SK-N-SH treated with all-trans-retinoic acid at 6 μM for 48 hours (cell line): Measurements from ENCODE around the gene ASPN.

Experiments used
- ATAC-seq: fragments of 200-7000 bp; cut with Tn5 transposase; 3 replicates; pipeline ENCODE4 v1.9.1; 2020; ENCODE audit warnings: mild to moderate bottlenecking, moderate library complexity
- ARNTL ChIP-seq: fragments of 450-650 bp; formaldehyde crosslinking; IDR thresholded peaks from 2 replicates; pipeline ENCODE4 v1.5.0; 2020; ENCODE audit warnings: low read depth, mild to moderate bottlenecking, moderate library complexity, borderline replicate concordance
- BACH2 ChIP-seq: fragments of 250-450 bp; sonication (Bioruptor Pico); IDR thresholded peaks from 2 replicates; pipeline ENCODE4 v1.9.0; 2021; ENCODE audit warnings: mild to moderate bottlenecking, borderline replicate concordance
- CSDC2 ChIP-seq: fragments of 250-450 bp; sonication (Bioruptor Pico); IDR thresholded peaks from 2 replicates; pipeline ENCODE4 v1.5.0; 2020; ENCODE audit warnings: mild to moderate bottlenecking, moderate library complexity
- ESRRG ChIP-seq: fragments of 250-450 bp; sonication (Bioruptor Pico); IDR thresholded peaks from 2 replicates; pipeline ENCODE4 v1.6.1; 2021; ENCODE audit warnings: mild to moderate bottlenecking
- GLIS3 ChIP-seq: fragments of 250-450 bp; sonication (Bioruptor Pico); IDR thresholded peaks from 2 replicates; pipeline ENCODE4 v1.5.0; 2020; ENCODE audit warnings: mild to moderate bottlenecking, moderate library complexity
- ISL1 ChIP-seq: fragments of 250-450 bp; sonication (Bioruptor Pico); IDR thresholded peaks from 2 replicates; pipeline ENCODE4 v2.1.2; 2022; ENCODE audit warnings: mild to moderate bottlenecking, moderate library complexity
- OSR1 ChIP-seq: fragments of 250-450 bp; sonication (Bioruptor Pico); IDR thresholded peaks from 2 replicates; pipeline ENCODE4 v1.8.0; 2022; ENCODE audit warnings: moderate library complexity, mild to moderate bottlenecking, inconsistent platforms
- PPARA ChIP-seq: fragments of 250-450 bp; sonication (Bioruptor Pico); IDR thresholded peaks from 2 replicates; pipeline ENCODE4 v1.5.0; 2020; ENCODE audit warnings: mild to moderate bottlenecking, borderline replicate concordance
- RARB ChIP-seq: fragments of 250-450 bp; sonication (Bioruptor Pico); IDR thresholded peaks from 2 replicates; pipeline ENCODE4 v1.8.0; 2021; ENCODE audit warnings: mild to moderate bottlenecking, moderate library complexity
- SNAI2 ChIP-seq: fragments of 250-450 bp; sonication (Bioruptor Pico); IDR thresholded peaks from 2 replicates; pipeline ENCODE4 v1.5.0; 2020; ENCODE audit warnings: mild to moderate bottlenecking, moderate library complexity
- TCF4 ChIP-seq: fragments of 250-450 bp; sonication (Bioruptor Pico); IDR thresholded peaks from 2 replicates; pipeline ENCODE4 v1.8.0; 2021; ENCODE audit warnings: mild to moderate bottlenecking, moderate library complexity, borderline replicate concordance
- TOX ChIP-seq: fragments of 250-450 bp; sonication (Bioruptor Pico); IDR thresholded peaks from 2 replicates; pipeline ENCODE4 v1.8.0; 2021; ENCODE audit warnings: mild to moderate bottlenecking, moderate library complexity, borderline replicate concordance
- ZC3H10 ChIP-seq: fragments of 250-450 bp; sonication (Bioruptor Pico); IDR thresholded peaks from 2 replicates; pipeline ENCODE4 v1.5.1; 2021; ENCODE audit warnings: mild to moderate bottlenecking, moderate library complexity
- ZFP3 ChIP-seq: fragments of 250-450 bp; sonication (Bioruptor Pico); IDR thresholded peaks from 2 replicates; pipeline ENCODE4 v1.5.0; 2020; ENCODE audit warnings: mild to moderate bottlenecking, moderate library complexity
- ZFP30 ChIP-seq: fragments of 450-650 bp; formaldehyde crosslinking; IDR thresholded peaks from 2 replicates; pipeline ENCODE4 v1.5.0; 2022; ENCODE audit warnings: mild to moderate bottlenecking, moderate library complexity
- ZNF565 ChIP-seq: fragments of 450-650 bp; formaldehyde crosslinking; conservative IDR thresholded peaks from 2 replicates; pipeline ENCODE4 v1.5.0; 2020; ENCODE audit warnings: low read depth, mild to moderate bottlenecking, moderate library complexity
- ZNF70 ChIP-seq: fragments of 450-650 bp; formaldehyde crosslinking; IDR thresholded peaks from 2 replicates; pipeline ENCODE4 v1.5.0; 2020; ENCODE audit warnings: mild to moderate bottlenecking, moderate library complexity
- ZNF8 ChIP-seq: fragments of 450-650 bp; formaldehyde crosslinking; IDR thresholded peaks from 2 replicates; pipeline ENCODE4 v1.5.0; 2020; ENCODE audit warnings: mild to moderate bottlenecking, moderate library complexity
- TF ChIP-seq, protein P1 (sequence below): fragments of 250-450 bp; sonication (Bioruptor Pico); IDR thresholded peaks from 2 replicates; pipeline ENCODE4 v1.8.0; 2020; ENCODE audit warnings: mild to moderate bottlenecking, moderate library complexity, borderline replicate concordance
- TF ChIP-seq, protein P2 (sequence below): fragments of 250-450 bp; sonication (Bioruptor Pico); IDR thresholded peaks from 2 replicates; pipeline ENCODE4 v1.5.1; 2021; ENCODE audit warnings: mild to moderate bottlenecking, moderate library complexity
- TF ChIP-seq, protein P3 (sequence below): fragments of 250-450 bp; sonication (Bioruptor Pico); IDR thresholded peaks from 2 replicates; pipeline ENCODE4 v1.5.1; 2020; ENCODE audit warnings: low read depth, mild to moderate bottlenecking, moderate library complexity
- TF ChIP-seq, protein P4 (sequence below): fragments of 250-450 bp; sonication (Bioruptor Pico); IDR thresholded peaks from 2 replicates; pipeline ENCODE4 v1.8.0; 2021; ENCODE audit warnings: low read depth, mild to moderate bottlenecking, moderate library complexity, borderline replicate concordance

Gene ASPN

DNA sequence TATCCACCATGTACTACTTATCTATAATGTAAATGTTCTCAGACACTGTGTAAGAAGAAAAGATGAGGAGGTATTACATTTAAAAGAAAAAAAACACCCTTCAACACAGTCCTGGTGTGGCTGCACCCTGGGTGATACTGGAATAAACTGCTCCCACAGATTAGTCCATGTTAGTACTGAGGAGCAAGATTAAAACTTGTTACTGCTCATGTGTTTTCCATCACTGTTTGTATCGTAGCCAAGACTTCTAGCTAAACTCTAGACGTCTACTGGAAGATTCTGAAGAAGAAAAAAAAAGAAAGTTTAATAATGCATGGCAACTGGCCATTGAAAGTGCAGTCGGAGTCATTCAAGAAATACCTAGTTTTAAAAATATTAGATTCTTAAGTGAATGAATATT, at the start of gene ASPN:
ASPN (minus strand) TSS at position 178 of the 400 bp plus-strand sequence.
- no peak for TF ChIP-seq ZFP3 (CRISPR knock-in tag)
- ATAC-seq, result peak; percentile 71

DNA sequence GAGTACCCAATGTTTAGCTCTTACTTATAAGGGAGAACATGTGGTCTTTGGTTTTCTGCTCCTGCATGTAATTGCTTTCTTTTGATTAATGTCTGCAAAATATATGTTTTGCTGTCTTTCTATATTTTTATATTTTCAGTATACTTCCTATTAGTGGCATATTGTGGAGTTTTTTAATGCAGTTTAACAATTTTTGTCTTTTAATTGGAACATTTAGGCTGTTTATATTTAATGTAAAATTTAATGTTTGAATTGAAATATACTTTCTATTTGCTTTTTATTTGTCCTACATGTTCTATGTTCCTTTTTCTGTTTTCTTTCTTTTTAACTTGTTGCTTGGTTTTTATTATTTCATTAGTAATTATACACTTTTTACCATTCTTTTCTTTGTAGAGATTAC, 48.6 kb upstream of the ASPN start:
- TF ChIP-seq RARB (CRISPR knock-in tag), result no peak
- TF ChIP-seq, protein P1, sequence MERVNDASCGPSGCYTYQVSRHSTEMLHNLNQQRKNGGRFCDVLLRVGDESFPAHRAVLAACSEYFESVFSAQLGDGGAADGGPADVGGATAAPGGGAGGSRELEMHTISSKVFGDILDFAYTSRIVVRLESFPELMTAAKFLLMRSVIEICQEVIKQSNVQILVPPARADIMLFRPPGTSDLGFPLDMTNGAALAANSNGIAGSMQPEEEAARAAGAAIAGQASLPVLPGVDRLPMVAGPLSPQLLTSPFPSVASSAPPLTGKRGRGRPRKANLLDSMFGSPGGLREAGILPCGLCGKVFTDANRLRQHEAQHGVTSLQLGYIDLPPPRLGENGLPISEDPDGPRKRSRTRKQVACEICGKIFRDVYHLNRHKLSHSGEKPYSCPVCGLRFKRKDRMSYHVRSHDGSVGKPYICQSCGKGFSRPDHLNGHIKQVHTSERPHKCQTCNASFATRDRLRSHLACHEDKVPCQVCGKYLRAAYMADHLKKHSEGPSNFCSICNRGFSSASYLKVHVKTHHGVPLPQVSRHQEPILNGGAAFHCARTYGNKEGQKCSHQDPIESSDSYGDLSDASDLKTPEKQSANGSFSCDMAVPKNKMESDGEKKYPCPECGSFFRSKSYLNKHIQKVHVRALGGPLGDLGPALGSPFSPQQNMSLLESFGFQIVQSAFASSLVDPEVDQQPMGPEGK (CRISPR knock-in tag), result no peak
- TF ChIP-seq SNAI2 (CRISPR knock-in tag), result no peak
- TF ChIP-seq, protein P2, sequence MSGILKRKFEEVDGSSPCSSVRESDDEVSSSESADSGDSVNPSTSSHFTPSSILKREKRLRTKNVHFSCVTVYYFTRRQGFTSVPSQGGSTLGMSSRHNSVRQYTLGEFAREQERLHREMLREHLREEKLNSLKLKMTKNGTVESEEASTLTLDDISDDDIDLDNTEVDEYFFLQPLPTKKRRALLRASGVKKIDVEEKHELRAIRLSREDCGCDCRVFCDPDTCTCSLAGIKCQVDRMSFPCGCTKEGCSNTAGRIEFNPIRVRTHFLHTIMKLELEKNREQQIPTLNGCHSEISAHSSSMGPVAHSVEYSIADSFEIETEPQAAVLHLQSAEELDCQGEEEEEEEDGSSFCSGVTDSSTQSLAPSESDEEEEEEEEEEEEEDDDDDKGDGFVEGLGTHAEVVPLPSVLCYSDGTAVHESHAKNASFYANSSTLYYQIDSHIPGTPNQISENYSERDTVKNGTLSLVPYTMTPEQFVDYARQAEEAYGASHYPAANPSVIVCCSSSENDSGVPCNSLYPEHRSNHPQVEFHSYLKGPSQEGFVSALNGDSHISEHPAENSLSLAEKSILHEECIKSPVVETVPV (CRISPR knock-in tag), result no peak
- TF ChIP-seq, all 23 proteins: peak for 0
- no peak for ATAC-seq

DNA sequence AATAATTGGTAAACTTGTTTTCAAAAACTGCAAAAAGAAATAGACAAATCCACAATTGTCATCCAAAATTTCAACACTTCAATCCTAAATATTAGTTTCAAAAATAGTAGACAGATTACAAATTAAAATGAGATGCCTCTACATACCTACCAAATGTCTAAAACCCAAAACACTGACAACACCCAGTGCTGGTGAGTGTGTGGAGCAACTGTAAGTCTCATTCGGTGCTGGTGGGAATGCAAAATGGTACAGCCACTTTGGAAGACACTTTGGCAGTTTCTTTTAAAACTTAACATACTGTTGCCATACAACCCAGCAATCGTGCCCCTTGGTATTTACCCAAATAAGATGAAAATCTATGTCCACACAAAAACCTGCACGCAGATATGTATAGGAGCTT, 46.8 kb upstream of the ASPN start:
- no peak for TF ChIP-seq GLIS3 (CRISPR knock-in tag)
- TF ChIP-seq OSR1 (CRISPR knock-in tag), result no peak
- no peak for TF ChIP-seq ZFP30 (CRISPR knock-in tag)
- no peak for TF ChIP-seq TCF4 (CRISPR knock-in tag)
- no peak for TF ChIP-seq ZFP3 (CRISPR knock-in tag)
- TF ChIP-seq ZNF8 (CRISPR knock-in tag), result no peak
- TF ChIP-seq ESRRG (CRISPR knock-in tag), result no peak
- TF ChIP-seq RARB (CRISPR knock-in tag), result no peak
- TF ChIP-seq, protein P3, sequence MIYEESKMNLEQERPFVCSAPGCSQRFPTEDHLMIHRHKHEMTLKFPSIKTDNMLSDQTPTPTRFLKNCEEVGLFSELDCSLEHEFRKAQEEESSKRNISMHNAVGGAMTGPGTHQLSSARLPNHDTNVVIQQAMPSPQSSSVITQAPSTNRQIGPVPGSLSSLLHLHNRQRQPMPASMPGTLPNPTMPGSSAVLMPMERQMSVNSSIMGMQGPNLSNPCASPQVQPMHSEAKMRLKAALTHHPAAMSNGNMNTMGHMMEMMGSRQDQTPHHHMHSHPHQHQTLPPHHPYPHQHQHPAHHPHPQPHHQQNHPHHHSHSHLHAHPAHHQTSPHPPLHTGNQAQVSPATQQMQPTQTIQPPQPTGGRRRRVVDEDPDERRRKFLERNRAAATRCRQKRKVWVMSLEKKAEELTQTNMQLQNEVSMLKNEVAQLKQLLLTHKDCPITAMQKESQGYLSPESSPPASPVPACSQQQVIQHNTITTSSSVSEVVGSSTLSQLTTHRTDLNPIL (CRISPR knock-in tag), result no peak
- TF ChIP-seq ISL1 (CRISPR knock-in tag), result no peak
- TF ChIP-seq ZC3H10 (CRISPR knock-in tag), result no peak
- no peak for TF ChIP-seq ARNTL (CRISPR knock-in tag)
- TF ChIP-seq TOX, result no peak
- TF ChIP-seq, all 23 proteins: peak for 0

DNA sequence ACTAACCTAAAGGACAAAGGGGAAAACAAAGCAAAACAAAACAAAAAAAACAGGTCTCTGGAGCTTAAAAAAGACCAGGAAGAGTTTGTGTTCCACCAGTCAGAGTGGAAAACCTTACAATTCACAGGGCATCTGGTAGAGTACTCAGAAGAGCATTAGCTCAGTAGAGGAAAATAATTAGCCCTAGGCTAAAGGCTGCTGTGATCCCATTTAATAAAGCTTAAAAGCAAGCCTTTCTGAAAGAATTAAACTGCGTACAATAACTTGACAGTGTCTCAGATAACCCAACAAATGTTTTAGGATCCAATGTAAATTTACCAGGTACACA, 46.2 kb upstream of the ASPN start:
- TF ChIP-seq ARNTL (CRISPR knock-in tag) (no peak), OSR1 (CRISPR knock-in tag) (no peak), ZNF8 (CRISPR knock-in tag) (no peak), BACH2 (CRISPR knock-in tag) (no peak)
- no peak for ATAC-seq

More for the DNA sequence above, 46.8 kb upstream of the ASPN start:
- ATAC-seq, result no peak

DNA sequence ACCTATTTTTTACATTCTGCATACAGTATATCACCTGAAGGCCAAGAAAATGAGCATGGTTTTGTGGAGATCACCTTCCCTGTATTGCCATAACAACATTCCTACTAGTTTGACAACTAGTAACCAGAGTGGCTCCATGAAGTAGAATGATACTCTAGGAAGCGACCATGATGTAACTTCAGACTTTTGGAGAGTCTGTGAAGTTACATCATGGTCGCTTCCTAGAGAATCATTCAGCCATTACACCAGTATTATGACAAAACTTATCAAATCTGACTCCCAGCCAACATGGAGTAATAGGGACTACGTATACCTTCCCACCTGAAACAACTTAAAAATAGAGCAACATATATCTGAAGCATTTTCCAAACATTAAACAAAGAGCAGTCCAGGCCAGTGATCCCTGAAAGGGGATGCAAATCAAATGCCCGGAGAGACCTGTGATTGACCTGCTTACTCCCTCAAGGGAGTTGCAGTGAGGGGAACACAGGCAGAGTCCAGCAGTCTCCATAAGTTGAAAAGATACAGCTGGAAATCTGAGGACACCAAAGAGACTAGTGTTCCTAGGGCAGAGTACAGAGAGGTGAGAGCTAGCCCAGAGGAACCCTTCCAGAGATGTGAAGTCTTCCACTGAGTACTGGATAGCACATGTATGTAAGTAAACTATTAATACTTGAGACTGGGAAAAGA, 45.7 kb upstream of the ASPN start:
- ATAC-seq, result no peak
- no peak for TF ChIP-seq TOX
- no peak for TF ChIP-seq ESRRG (CRISPR knock-in tag)
- no peak for TF ChIP-seq OSR1 (CRISPR knock-in tag)
- no peak for TF ChIP-seq CSDC2 (CRISPR knock-in tag)
- TF ChIP-seq, protein P4, sequence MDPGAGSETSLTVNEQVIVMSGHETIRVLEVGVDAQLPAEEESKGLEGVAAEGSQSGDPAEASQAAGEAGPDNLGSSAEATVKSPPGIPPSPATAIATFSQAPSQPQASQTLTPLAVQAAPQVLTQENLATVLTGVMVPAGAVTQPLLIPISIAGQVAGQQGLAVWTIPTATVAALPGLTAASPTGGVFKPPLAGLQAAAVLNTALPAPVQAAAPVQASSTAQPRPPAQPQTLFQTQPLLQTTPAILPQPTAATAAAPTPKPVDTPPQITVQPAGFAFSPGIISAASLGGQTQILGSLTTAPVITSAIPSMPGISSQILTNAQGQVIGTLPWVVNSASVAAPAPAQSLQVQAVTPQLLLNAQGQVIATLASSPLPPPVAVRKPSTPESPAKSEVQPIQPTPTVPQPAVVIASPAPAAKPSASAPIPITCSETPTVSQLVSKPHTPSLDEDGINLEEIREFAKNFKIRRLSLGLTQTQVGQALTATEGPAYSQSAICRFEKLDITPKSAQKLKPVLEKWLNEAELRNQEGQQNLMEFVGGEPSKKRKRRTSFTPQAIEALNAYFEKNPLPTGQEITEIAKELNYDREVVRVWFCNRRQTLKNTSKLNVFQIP (CRISPR knock-in tag), result no peak
- no peak for TF ChIP-seq ZNF565 (CRISPR knock-in tag)
- no peak for TF ChIP-seq SNAI2 (CRISPR knock-in tag)
- TF ChIP-seq GLIS3 (CRISPR knock-in tag), result no peak
- TF ChIP-seq ZNF70 (CRISPR knock-in tag), result no peak
- TF ChIP-seq ZFP3 (CRISPR knock-in tag), result no peak
- TF ChIP-seq ZNF8 (CRISPR knock-in tag), result no peak
- TF ChIP-seq, protein P3 (CRISPR knock-in tag), result no peak
- TF ChIP-seq PPARA, result no peak
- TF ChIP-seq BACH2 (CRISPR knock-in tag), result no peak
- TF ChIP-seq, protein P2 (CRISPR knock-in tag), result no peak
- TF ChIP-seq, protein P1 (CRISPR knock-in tag), result no peak
